Suprapubic skin (tissue), 4 donors: Measurements from ENCODE around the gene OR2L5.

Source experiments
- EP300 ChIP-seq: sonication (generic); formaldehyde crosslinking; IDR thresholded peaks from one replicate; pipeline ENCODE4 v1.6.1; 2017; ENCODE audit warnings: antibody characterized with exemption
- POLR2AphosphoS5 ChIP-seq, 3 donors: sonication (generic); formaldehyde crosslinking; IDR thresholded peaks; one replicate each; pipeline ENCODE4 v1.6.1; 2017; ENCODE audit warnings: antibody characterized with exemption in 3 of 3
- TF ChIP-seq, protein P1 (sequence below), 2 donors: fragments of 200-600 bp in 1 of 2; fragments of 450-650 bp in 1 of 2; sonication (generic) in 1 of 2; IDR thresholded peaks; one replicate each; pipeline ENCODE4 v1.5.1; 2016 to 2019; ENCODE audit warnings: antibody characterized with exemption in 2 of 2, mild to moderate bottlenecking in 1 of 2, moderate library complexity in 1 of 2

DNA sequence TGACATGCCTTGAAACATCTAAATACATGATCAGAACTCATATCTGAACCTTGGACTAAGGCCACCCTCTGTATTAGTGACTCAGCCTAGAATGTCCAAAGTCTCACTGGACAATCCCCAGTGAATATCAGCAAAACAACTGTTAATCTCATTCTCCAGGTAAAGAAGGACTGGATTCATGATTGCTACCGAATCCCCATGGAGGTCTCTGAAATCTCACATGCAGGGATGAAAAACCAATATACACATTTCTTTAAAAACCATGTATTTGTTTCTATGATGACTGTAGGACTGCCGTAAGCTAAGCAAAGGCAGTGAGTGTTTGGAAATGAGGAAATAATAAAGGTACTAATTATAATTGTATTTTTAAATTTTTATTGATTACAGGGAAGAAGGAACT lies 33.1 kb downstream of the OR2L5 start, which contains the start of gene OR2L3:
- TF ChIP-seq, protein P1, sequence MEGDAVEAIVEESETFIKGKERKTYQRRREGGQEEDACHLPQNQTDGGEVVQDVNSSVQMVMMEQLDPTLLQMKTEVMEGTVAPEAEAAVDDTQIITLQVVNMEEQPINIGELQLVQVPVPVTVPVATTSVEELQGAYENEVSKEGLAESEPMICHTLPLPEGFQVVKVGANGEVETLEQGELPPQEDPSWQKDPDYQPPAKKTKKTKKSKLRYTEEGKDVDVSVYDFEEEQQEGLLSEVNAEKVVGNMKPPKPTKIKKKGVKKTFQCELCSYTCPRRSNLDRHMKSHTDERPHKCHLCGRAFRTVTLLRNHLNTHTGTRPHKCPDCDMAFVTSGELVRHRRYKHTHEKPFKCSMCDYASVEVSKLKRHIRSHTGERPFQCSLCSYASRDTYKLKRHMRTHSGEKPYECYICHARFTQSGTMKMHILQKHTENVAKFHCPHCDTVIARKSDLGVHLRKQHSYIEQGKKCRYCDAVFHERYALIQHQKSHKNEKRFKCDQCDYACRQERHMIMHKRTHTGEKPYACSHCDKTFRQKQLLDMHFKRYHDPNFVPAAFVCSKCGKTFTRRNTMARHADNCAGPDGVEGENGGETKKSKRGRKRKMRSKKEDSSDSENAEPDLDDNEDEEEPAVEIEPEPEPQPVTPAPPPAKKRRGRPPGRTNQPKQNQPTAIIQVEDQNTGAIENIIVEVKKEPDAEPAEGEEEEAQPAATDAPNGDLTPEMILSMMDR (IDR thresholded peaks at IDR 0.05), result no peak
- no peak for TF ChIP-seq POLR2AphosphoS5 (IDR thresholded peaks at IDR 0.05)
- TF ChIP-seq EP300, result no peak
